GM23338 (cell line): ENCODE data around the gene PRELID1.

Experiments used
- CREB1 ChIP-seq: fragments of 250-450 bp; sonication (Bioruptor Pico); IDR thresholded peaks from 2 replicates; pipeline ENCODE4 v1.5.0; 2020; ENCODE audit warnings: low read depth, mild to moderate bottlenecking, moderate library complexity
- EZH2 ChIP-seq: fragments of 200-600 bp; sonication (generic); IDR thresholded peaks from one replicate; pipeline ENCODE4 v1.8.0; 2017; ENCODE audit warnings: antibody characterized with exemption, mild to moderate bottlenecking, low read depth; ENCODE audit not compliant: unreplicated experiment
- EZH2phosphoT487 ChIP-seq: fragments of 200-600 bp; sonication (generic); IDR thresholded peaks from one replicate; pipeline ENCODE4 v1.8.1; 2018; ENCODE audit warnings: antibody characterized with exemption; ENCODE audit not compliant: unreplicated experiment
- POLR2AphosphoS5 ChIP-seq: IDR thresholded peaks from 2 replicates; pipeline ENCODE4 v1.6.1; 2016; ENCODE audit warnings: antibody characterized with exemption, low read depth
- TF ChIP-seq, protein P1 (sequence below), 2 experiments: fragments of 200-600 bp in 1 of 2; sonication (generic) in 1 of 2; conservative IDR thresholded peaks; 2 replicates each; pipeline versions ENCODE4 v1.5.1 to v1.6.1; 2016 to 2017; ENCODE audit warnings: antibody characterized with exemption in 2 of 2, low read depth in 2 of 2, mild to moderate bottlenecking in 2 of 2, moderate library complexity in 1 of 2
- TF ChIP-seq, protein P2 (sequence below): fragments of 250-450 bp; sonication (Bioruptor Pico); IDR thresholded peaks from 2 replicates; pipeline ENCODE4 v1.5.0; 2020; ENCODE audit warnings: mild to moderate bottlenecking, moderate library complexity
- TF ChIP-seq, protein P3 (sequence below): IDR thresholded peaks from 2 replicates; pipeline ENCODE4 v1.6.1; 2016; ENCODE audit warnings: antibody characterized with exemption

DNA sequence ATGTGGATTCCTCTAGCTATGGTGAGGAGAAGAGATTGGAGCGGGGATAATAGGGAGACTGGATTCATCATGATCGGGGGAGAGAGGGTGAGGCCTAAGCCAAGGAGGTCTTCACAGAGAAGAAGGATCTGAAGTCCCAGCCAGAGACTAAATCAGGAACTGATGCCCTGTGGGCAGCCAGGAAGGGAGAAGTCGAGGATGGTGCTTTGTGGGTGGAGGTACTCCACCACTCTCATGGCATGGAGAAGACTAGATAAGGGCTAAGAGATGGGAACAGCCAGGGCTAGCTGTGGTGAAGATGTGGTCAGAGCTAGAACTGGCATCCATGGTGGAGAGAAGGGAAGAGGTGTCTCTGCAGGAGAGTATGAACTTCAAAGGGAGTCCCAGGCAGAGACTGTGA is 51.1 kb downstream of the PRELID1 start:
- TF ChIP-seq, protein P1, sequence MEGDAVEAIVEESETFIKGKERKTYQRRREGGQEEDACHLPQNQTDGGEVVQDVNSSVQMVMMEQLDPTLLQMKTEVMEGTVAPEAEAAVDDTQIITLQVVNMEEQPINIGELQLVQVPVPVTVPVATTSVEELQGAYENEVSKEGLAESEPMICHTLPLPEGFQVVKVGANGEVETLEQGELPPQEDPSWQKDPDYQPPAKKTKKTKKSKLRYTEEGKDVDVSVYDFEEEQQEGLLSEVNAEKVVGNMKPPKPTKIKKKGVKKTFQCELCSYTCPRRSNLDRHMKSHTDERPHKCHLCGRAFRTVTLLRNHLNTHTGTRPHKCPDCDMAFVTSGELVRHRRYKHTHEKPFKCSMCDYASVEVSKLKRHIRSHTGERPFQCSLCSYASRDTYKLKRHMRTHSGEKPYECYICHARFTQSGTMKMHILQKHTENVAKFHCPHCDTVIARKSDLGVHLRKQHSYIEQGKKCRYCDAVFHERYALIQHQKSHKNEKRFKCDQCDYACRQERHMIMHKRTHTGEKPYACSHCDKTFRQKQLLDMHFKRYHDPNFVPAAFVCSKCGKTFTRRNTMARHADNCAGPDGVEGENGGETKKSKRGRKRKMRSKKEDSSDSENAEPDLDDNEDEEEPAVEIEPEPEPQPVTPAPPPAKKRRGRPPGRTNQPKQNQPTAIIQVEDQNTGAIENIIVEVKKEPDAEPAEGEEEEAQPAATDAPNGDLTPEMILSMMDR (conservative IDR thresholded peaks at IDR 0.05; ENCODE audit: low read depth in 2 of 2), result no peak
- TF ChIP-seq, protein P2, sequence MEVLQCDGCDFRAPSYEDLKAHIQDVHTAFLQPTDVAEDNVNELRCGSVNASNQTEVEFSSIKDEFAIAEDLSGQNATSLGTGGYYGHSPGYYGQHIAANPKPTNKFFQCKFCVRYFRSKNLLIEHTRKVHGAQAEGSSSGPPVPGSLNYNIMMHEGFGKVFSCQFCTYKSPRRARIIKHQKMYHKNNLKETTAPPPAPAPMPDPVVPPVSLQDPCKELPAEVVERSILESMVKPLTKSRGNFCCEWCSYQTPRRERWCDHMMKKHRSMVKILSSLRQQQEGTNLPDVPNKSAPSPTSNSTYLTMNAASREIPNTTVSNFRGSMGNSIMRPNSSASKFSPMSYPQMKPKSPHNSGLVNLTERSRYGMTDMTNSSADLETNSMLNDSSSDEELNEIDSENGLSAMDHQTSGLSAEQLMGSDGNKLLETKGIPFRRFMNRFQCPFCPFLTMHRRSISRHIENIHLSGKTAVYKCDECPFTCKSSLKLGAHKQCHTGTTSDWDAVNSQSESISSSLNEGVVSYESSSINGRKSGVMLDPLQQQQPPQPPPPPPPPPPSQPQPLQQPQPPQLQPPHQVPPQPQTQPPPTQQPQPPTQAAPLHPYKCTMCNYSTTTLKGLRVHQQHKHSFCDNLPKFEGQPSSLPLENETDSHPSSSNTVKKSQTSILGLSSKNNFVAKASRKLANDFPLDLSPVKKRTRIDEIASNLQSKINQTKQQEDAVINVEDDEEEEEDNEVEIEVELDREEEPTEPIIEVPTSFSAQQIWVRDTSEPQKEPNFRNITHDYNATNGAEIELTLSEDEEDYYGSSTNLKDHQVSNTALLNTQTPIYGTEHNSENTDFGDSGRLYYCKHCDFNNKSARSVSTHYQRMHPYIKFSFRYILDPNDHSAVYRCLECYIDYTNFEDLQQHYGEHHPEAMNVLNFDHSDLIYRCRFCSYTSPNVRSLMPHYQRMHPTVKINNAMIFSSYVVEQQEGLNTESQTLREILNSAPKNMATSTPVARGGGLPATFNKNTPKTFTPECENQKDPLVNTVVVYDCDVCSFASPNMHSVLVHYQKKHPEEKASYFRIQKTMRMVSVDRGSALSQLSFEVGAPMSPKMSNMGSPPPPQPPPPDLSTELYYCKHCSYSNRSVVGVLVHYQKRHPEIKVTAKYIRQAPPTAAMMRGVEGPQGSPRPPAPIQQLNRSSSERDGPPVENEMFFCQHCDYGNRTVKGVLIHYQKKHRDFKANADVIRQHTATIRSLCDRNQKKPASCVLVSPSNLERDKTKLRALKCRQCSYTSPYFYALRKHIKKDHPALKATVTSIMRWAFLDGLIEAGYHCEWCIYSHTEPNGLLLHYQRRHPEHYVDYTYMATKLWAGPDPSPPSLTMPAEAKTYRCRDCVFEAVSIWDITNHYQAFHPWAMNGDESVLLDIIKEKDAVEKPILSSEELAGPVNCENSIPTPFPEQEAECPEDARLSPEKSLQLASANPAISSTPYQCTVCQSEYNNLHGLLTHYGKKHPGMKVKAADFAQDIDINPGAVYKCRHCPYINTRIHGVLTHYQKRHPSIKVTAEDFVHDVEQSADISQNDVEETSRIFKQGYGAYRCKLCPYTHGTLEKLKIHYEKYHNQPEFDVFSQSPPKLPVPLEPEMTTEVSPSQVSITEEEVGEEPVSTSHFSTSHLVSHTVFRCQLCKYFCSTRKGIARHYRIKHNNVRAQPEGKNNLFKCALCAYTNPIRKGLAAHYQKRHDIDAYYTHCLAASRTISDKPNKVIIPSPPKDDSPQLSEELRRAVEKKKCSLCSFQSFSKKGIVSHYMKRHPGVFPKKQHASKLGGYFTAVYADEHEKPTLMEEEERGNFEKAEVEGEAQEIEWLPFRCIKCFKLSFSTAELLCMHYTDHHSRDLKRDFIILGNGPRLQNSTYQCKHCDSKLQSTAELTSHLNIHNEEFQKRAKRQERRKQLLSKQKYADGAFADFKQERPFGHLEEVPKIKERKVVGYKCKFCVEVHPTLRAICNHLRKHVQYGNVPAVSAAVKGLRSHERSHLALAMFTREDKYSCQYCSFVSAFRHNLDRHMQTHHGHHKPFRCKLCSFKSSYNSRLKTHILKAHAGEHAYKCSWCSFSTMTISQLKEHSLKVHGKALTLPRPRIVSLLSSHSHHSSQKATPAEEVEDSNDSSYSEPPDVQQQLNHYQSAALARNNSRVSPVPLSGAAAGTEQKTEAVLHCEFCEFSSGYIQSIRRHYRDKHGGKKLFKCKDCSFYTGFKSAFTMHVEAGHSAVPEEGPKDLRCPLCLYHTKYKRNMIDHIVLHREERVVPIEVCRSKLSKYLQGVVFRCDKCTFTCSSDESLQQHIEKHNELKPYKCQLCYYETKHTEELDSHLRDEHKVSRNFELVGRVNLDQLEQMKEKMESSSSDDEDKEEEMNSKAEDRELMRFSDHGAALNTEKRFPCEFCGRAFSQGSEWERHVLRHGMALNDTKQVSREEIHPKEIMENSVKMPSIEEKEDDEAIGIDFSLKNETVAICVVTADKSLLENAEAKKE (CRISPR knock-in tag), result no peak
- TF ChIP-seq POLR2AphosphoS5 (no peak), EZH2phosphoT487 (no peak), CREB1 (no peak), EZH2 (no peak)
- TF ChIP-seq, protein P3, sequence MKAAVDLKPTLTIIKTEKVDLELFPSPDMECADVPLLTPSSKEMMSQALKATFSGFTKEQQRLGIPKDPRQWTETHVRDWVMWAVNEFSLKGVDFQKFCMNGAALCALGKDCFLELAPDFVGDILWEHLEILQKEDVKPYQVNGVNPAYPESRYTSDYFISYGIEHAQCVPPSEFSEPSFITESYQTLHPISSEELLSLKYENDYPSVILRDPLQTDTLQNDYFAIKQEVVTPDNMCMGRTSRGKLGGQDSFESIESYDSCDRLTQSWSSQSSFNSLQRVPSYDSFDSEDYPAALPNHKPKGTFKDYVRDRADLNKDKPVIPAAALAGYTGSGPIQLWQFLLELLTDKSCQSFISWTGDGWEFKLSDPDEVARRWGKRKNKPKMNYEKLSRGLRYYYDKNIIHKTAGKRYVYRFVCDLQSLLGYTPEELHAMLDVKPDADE, result no peak
